ENCODE data around the gene SIX3. TPM values are rescaled to one million over a fixed set of nuclear protein-coding genes. Genes with fewer than 3 reads are reported as not detected.
A peak's percentile ranks its signal among the peaks of the same experiment; 100 is the strongest.

Gene SIX3
- total and polyA plus RNA-seq, 2 experiments from 2014 or later, result not detected

DNA sequence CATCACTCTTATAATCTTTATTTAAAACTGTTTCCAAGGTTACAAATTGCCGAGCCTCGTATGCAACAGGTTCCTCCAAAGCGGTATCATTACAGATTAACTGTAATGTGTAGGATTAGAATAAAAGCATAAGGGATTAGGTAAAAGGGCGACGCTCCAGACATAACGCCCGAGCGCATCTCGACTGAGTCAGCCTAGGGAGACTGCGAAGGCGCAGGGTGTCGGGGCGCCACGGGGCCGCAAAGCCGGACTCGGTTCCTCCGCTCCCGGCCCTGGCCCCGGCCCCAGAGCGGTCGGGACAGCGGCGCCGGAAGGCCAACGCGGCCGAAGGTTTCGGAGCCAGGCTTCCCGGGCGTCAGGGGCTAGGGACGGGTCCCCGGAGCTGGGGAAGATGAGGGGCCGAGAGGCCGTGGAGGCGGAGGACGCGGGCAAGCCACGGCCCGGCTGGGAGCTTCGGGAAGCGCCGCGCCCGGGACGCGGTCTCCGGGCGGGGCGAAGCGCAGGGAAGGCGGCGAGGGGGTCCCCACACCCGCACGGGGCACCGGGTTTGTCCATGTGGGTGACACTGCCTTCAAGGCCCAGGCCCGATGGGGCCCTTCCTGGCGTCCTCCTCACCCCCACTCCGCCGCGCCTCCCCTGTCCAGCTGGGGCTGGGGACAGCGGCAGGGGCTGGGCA lies 12.9 kb upstream of the SIX3 start:
- Histone ChIP-seq H4K20me1 (ENCODE audit: insufficient read depth) (no peaks in the 10 kb centered on the region), H3K4me1 (ENCODE audit: insufficient read depth) (no peaks in the 10 kb centered on the region), H3K9ac (no peak overlapping the region), H3K9me2 (ENCODE audit: insufficient read depth) (no peaks in the 10 kb centered on the region), H3K36me3 (ENCODE audit: low read depth) (no peaks in the 10 kb centered on the region), H3K9me3 (ENCODE audit: low read depth) (no peaks in the 10 kb centered on the region), H3K4me3 (no peak overlapping the region), H3K4me2 (ENCODE audit: unreplicated experiment) (peak overlapping the region; percentile 37), H3K27me3 (replicated peaks; ENCODE audit: insufficient read depth) (peaks cover 98% of the 10 kb centered on the region), H3K79me2 (ENCODE audit: insufficient read depth) (no peaks in the 10 kb centered on the region), H3K27ac (no peak overlapping the region), H2AFZ (0 out of 2 replicates have a peak overlapping the region, but pooled peaks have one; percentile 30), H3F3A (ENCODE audit: insufficient read depth) (no peaks in the 10 kb centered on the region)
- in situ Hi-C loops (cut with MboI), result no loop called here
- 3 to 6% methylated on average over 31 to 51 of the region's 62 CpGs for WGBS, 2 experiments (ENCODE audit: low coverage in 1 of 2, low lambda C conversion rate in 2 of 2, missing lambda C conversion rate in 2 of 2)
- DNase-seq, result peak; percentile 34
- TF ChIP-seq EZH2 (IDR thresholded peaks at IDR 0.05; ENCODE audit: insufficient read depth, poor library complexity, severe bottlenecking), result no peak
- TF ChIP-seq EZH2phosphoT487 (IDR thresholded peaks at IDR 0.05; ENCODE audit: insufficient read depth, low read depth), result no peak

DNA sequence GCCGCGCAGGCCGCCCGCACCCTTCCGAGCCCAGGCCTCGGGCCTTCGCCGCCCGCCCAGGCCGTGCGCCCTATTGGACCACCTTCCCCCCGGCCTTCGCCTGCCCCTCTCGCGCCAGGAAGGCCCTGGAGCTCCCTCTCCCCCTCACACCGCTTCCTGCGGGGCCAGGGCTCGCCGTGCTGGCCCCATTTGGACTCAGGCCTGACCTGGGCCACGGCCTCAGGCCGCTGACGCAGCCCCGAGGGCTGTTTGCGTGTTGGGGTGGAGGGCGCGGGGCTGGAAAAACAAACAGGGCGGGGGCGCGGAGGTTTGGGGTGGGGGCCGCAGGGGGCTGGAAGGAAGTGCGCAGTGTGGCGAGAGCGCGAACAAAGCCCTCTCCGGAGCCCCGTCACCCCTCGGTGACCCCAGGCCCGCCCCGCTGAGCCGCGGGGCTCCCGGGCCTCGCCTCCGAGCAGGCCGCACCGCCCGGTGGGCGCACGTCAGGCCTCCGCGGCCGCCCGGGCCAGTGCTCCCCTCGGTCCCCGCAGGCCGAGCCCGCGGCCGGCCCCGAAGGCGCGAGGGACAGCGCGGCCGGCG lies 12.3 kb upstream of the SIX3 start:
- Histone ChIP-seq H2AFZ (no peak overlapping the region), H3K27me3 (replicated peaks; ENCODE audit: insufficient read depth) (peaks cover 98% of the 10 kb centered on the region), H3K4me3 (no peak overlapping the region), H3K9me3 (ENCODE audit: low read depth) (no peaks in the 10 kb centered on the region), H3F3A (ENCODE audit: insufficient read depth) (no peaks in the 10 kb centered on the region), H3K79me2 (ENCODE audit: insufficient read depth) (no peaks in the 10 kb centered on the region), H4K20me1 (ENCODE audit: insufficient read depth) (no peaks in the 10 kb centered on the region), H3K4me1 (ENCODE audit: insufficient read depth) (no peaks in the 10 kb centered on the region), H3K4me2 (ENCODE audit: unreplicated experiment) (no peak overlapping the region), H3K9ac (no peak overlapping the region), H3K9me2 (ENCODE audit: insufficient read depth) (no peaks in the 10 kb centered on the region), H3K27ac (no peak overlapping the region), H3K36me3 (ENCODE audit: low read depth) (no peaks in the 10 kb centered on the region)
- TF ChIP-seq EZH2phosphoT487 (IDR thresholded peaks at IDR 0.05; ENCODE audit: insufficient read depth, low read depth), result 0 out of 2 replicates have a peak, but pooled peaks have one; percentile 12
- TF ChIP-seq EZH2 (IDR thresholded peaks at IDR 0.05; ENCODE audit: insufficient read depth, poor library complexity, severe bottlenecking), result no peak
- 8 to 10% methylated on average over 32 to 45 of the region's 66 CpGs for WGBS, 2 experiments (ENCODE audit: low coverage in 1 of 2, low lambda C conversion rate in 2 of 2, missing lambda C conversion rate in 2 of 2)
- no peak for DNase-seq
- in situ Hi-C loops (cut with MboI), result no loop called here

DNA sequence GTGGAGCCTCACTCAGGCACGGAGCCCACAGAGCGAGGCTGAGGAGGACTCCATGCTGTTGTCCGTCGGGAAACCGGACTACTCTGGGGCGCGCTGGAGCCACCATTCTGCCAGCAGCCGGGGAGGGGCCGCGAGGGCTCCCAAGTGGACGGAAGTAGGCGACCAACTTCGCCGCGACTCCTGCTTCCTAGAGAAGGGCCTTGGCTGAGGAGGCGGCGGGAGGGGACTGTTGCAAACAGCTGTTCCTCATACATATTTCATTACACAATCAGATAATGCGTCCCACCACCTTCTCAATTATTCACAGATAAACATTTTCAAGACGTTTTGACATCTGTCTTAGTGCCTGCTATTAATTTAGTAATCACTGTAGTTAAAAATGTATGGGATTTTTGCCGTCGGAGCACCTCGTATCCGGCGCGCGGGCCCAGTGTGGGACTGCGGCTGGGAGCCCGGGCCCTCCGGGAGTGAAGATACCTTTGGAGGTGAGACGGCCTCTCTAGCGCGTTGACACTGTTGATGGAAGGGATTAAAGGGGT lies 11.7 kb upstream of the SIX3 start:
- no peaks in the 10 kb centered on the region for H3F3A ChIP-seq (ENCODE audit: insufficient read depth)
- H3K4me1 ChIP-seq (ENCODE audit: insufficient read depth), result peaks cover 1% of the 10 kb centered on the region; the same call in 1 of the 2 replicates
- TF ChIP-seq EZH2phosphoT487 (IDR thresholded peaks at IDR 0.05; ENCODE audit: insufficient read depth, low read depth) (peak; percentile 48; the same call in 1 of the 2 replicates), EZH2 (IDR thresholded peaks at IDR 0.05; ENCODE audit: insufficient read depth, poor library complexity, severe bottlenecking) (peak; percentile 96)
- H2AFZ ChIP-seq, result no peak overlapping the region
- in situ Hi-C loops (cut with MboI), result no loop called here
- H3K27me3 ChIP-seq (replicated peaks; ENCODE audit: insufficient read depth), result peaks cover 96% of the 10 kb centered on the region
- H3K4me2 ChIP-seq (ENCODE audit: unreplicated experiment), result no peak overlapping the region
- H3K9me3 ChIP-seq (ENCODE audit: low read depth), result no peaks in the 10 kb centered on the region
- no peaks in the 10 kb centered on the region for H3K36me3 ChIP-seq (ENCODE audit: low read depth)
- WGBS, 2 experiments (ENCODE audit: low coverage in 1 of 2, low lambda C conversion rate in 2 of 2, missing lambda C conversion rate in 2 of 2), result 8 to 10% methylated on average over 32 of the region's 32 CpGs
- no peak overlapping the region for H3K27ac ChIP-seq
- no peak for DNase-seq
- H3K4me3 ChIP-seq, result no peak overlapping the region
- no peak overlapping the region for H3K9ac ChIP-seq
- no peaks in the 10 kb centered on the region for H3K9me2 ChIP-seq (ENCODE audit: insufficient read depth)
- H3K79me2 ChIP-seq (ENCODE audit: insufficient read depth), result no peaks in the 10 kb centered on the region
- no peaks in the 10 kb centered on the region for H4K20me1 ChIP-seq (ENCODE audit: insufficient read depth)

GRCh38 chr2:44930274-44931197 lies 11.0 kb upstream of the SIX3 start:
- in situ Hi-C loops (cut with MboI), result no loop called here
- H3K79me2 ChIP-seq (ENCODE audit: insufficient read depth), result no peaks in the 10 kb centered on the region
- no peaks in the 10 kb centered on the region for H3F3A ChIP-seq (ENCODE audit: insufficient read depth)
- WGBS, 2 experiments (ENCODE audit: low coverage in 1 of 2, low lambda C conversion rate in 2 of 2, missing lambda C conversion rate in 2 of 2), result 14 to 16% methylated on average over 25 to 28 of the region's 28 CpGs
- no peak overlapping the region for H3K4me3 ChIP-seq
- no peaks in the 10 kb centered on the region for H4K20me1 ChIP-seq (ENCODE audit: insufficient read depth)
- H2AFZ ChIP-seq, result no peak overlapping the region
- peaks cover 4% of the 10 kb centered on the region; the same call in 1 of the 2 replicates for H3K4me1 ChIP-seq (ENCODE audit: insufficient read depth)
- H3K9ac ChIP-seq, result no peak overlapping the region
- TF ChIP-seq EZH2 (IDR thresholded peaks at IDR 0.05; ENCODE audit: insufficient read depth, poor library complexity, severe bottlenecking) (peak; percentile 86), EZH2phosphoT487 (IDR thresholded peaks at IDR 0.05; ENCODE audit: insufficient read depth, low read depth) (peak; percentile 38; the same call in 1 of the 2 replicates)
- H3K27ac ChIP-seq, result no peak overlapping the region
- H3K9me3 ChIP-seq (ENCODE audit: low read depth), result no peaks in the 10 kb centered on the region
- DNase-seq, result peak; percentile 44
- no peaks in the 10 kb centered on the region for H3K36me3 ChIP-seq (ENCODE audit: low read depth)
- no peaks in the 10 kb centered on the region for H3K9me2 ChIP-seq (ENCODE audit: insufficient read depth)
- H3K4me2 ChIP-seq (ENCODE audit: unreplicated experiment), result no peak overlapping the region
- peaks cover 96% of the 10 kb centered on the region for H3K27me3 ChIP-seq (replicated peaks; ENCODE audit: insufficient read depth)

Measured in GM23248 (cell line).